HG03060 (cell line): ENCODE measurements around the gene MTG2.

ENCODE experiments used
- ATAC-seq: cut with Tn5 transposase; IDR thresholded peaks from one replicate; pipeline ENCODE4 v1.9.1; 2021; ENCODE audit warnings: low read depth, moderate number of reproducible peaks; ENCODE audit not compliant: unreplicated experiment

MTG2 gene

GRCh38 chr20:62201173-62202082, 18.6 kb downstream of the MTG2 start:
- ATAC-seq = no peak

- ATAC-seq = no peak
Measured at GRCh38 chr20:62202083-62202395, 19.2 kb downstream of the MTG2 start.

- no peak for ATAC-seq
Measured at GRCh38 chr20:62202676-62203377, 20.0 kb downstream of the MTG2 start.

GRCh38 chr20:62203378-62204030, 20.7 kb downstream of the MTG2 start:
- ATAC-seq = no peak

- no peak for ATAC-seq
Measured at GRCh38 chr20:62205618-62206387, 23.0 kb downstream of the MTG2 start.

GRCh38 chr20:62206388-62206775, 23.6 kb downstream of the MTG2 start:
- no peak for ATAC-seq

GRCh38 chr20:62208061-62208794, 25.4 kb downstream of the MTG2 start:
- ATAC-seq = no peak

GRCh38 chr20:62208795-62209755, 26.2 kb downstream of the MTG2 start:
- no peak for ATAC-seq

GRCh38 chr20:62209850-62210495, 27.1 kb downstream of the MTG2 start:
- ATAC-seq = no peak

- no peak for ATAC-seq
Measured at GRCh38 chr20:62210496-62210855, 27.6 kb downstream of the MTG2 start.

- ATAC-seq = no peak
Measured at GRCh38 chr20:62211216-62211615, 28.4 kb downstream of the MTG2 start.

GRCh38 chr20:62211769-62212288, 29.0 kb downstream of the MTG2 start:
- no peak for ATAC-seq

GRCh38 chr20:62212299-62212698, 29.5 kb downstream of the MTG2 start:
- no peak for ATAC-seq

- ATAC-seq = no peak
Measured at GRCh38 chr20:62214067-62214466, 31.2 kb downstream of the MTG2 start.

- ATAC-seq = no peak
Measured at GRCh38 chr20:62215020-62215990, 32.5 kb downstream of the MTG2 start.

GRCh38 chr20:62215991-62216635, 33.3 kb downstream of the MTG2 start:
- ATAC-seq = no peak
